Heart left ventricle (tissue), 13 donors: ENCODE data around the gene GSAP.

ENCODE experiments used
- POLR2A ChIP-seq, 2 donors: fragments of 450-650 bp; IDR thresholded peaks; one replicate each; pipeline ENCODE4 v1.6.1; 2017; ENCODE audit warnings: antibody characterized with exemption in 2 of 2, mild to moderate bottlenecking in 2 of 2, moderate library complexity in 2 of 2
- TF ChIP-seq, protein P1 (sequence below), 12 donors: fragments of 200-600 bp; sonication (generic) in 4 of 12; IDR thresholded peaks; one replicate each; pipeline versions ENCODE4 v1.5.0 to v1.8.0; 2018 to 2022; ENCODE audit warnings: antibody characterized with exemption in 12 of 12, mild to moderate bottlenecking in 5 of 12
- donor health status: ischemic (EF 13 %, LVEDD 7.1; RV severe dilation, severe dysfunction).
- donor health status: DM: no; HTN: yes; CAD: no.
- donor health status: DM: no; HTN: no; CAD: no.
- donor health status: ischemic (EF 25% LVEDD 6.9; RV normal size, moderate dysfunction).
- donor health status: ischemic (EF 25% LVEDD 5.7; RV mildly dilated, moderate dysfunction).
- donor health status: ischemic (EF 35%, LVEDD 5.7; RV mildly dilated, moderate dysfunction).
- donor health status: nonischemic (EF 11% LVEDD 7.7; RV severe dilation, severe dysfunction).
- donor health status: DM: yes; HTN: yes; CAD: no.
- donor health status: PGD.
- donor health status: ischemic (EF 29% LVEDD 5.4; RV normal size, mild dysfunction).
- donor health status: nonischemic (EF 23%, LVEDD 6.1; RV moderate dilation, normal function).

DNA sequence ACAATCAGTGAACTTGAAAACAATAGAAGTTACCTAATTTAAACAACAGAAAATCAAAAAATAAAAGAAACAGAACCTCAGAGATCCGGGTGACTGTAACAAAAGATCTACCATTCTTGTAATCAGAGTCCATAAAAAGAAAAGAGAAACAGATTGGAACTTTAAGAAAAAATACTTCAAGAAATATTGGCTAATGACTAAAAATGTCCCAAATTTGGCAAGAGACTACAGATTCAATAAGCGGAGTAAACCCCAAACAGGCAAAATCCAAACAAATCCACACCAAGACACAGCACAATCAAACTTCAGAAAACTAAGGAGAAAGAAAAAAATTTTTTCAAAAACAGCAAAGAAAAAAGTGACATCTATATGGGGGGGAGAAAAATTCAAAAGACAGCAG, 15.1 kb downstream of the GSAP start:
- no peak for TF ChIP-seq POLR2A (IDR thresholded peaks at IDR 0.05)
- TF ChIP-seq, protein P1, sequence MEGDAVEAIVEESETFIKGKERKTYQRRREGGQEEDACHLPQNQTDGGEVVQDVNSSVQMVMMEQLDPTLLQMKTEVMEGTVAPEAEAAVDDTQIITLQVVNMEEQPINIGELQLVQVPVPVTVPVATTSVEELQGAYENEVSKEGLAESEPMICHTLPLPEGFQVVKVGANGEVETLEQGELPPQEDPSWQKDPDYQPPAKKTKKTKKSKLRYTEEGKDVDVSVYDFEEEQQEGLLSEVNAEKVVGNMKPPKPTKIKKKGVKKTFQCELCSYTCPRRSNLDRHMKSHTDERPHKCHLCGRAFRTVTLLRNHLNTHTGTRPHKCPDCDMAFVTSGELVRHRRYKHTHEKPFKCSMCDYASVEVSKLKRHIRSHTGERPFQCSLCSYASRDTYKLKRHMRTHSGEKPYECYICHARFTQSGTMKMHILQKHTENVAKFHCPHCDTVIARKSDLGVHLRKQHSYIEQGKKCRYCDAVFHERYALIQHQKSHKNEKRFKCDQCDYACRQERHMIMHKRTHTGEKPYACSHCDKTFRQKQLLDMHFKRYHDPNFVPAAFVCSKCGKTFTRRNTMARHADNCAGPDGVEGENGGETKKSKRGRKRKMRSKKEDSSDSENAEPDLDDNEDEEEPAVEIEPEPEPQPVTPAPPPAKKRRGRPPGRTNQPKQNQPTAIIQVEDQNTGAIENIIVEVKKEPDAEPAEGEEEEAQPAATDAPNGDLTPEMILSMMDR (IDR thresholded peaks at IDR 0.05) = no peak
